ENCODE results near the gene FAM193A. TPM values are rescaled to one million over a fixed set of nuclear protein-coding genes. Genes with fewer than 3 reads are reported as not detected.
"Not testable (repeated sequence)": the region's sequence is repeated elsewhere in the genome, so short reads cannot be mapped to it uniquely, and the experiment has no call there.

The FAM193A gene
- total RNA-seq, 1 donor from 2014 or later, result 14.6 TPM

DNA sequence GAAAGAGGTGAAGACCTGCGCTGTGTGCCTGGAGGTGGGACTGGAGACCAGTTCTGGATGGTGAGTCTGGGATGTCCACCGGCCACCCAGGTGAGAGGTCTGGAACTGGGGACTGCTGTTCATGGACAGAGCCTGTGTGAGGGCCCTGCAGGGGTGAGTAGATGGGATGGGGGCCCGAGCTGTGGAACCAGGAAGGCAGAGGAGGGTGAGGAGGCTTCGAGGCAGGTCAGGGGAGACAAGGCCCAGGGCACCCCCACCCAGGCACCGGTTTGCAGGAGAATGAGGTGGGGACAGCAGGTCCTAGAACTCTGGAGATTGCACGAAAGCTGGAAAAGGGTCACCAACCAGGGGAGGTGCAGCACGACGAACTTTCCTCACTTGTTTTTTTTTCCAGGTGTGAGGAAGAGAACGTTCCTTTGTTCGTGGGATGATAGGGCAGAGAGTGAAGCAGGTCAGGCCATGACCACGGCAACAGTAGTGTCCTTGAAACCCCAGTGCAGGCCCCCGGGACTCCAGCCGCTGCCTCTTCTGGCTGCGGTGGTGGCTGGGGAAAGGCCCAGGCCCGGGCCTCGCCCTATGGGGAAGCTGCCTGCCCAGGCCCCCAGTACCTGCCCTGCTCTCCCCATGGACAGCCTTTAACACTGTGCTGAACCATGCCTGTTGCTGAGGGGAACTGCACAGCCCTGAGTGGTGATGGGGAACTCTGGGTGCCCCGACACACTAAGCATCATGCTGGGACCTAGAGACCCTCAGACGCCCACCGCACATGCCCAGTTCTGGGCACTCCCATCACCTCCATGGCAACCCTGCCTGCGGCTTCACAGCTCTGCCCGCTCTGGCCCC is 196.8 kb downstream of the FAM193A start:
- no peak for DNase-seq (ENCODE audit: low read depth)
- TF ChIP-seq, protein P1, sequence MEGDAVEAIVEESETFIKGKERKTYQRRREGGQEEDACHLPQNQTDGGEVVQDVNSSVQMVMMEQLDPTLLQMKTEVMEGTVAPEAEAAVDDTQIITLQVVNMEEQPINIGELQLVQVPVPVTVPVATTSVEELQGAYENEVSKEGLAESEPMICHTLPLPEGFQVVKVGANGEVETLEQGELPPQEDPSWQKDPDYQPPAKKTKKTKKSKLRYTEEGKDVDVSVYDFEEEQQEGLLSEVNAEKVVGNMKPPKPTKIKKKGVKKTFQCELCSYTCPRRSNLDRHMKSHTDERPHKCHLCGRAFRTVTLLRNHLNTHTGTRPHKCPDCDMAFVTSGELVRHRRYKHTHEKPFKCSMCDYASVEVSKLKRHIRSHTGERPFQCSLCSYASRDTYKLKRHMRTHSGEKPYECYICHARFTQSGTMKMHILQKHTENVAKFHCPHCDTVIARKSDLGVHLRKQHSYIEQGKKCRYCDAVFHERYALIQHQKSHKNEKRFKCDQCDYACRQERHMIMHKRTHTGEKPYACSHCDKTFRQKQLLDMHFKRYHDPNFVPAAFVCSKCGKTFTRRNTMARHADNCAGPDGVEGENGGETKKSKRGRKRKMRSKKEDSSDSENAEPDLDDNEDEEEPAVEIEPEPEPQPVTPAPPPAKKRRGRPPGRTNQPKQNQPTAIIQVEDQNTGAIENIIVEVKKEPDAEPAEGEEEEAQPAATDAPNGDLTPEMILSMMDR (conservative IDR thresholded peaks at IDR 0.05; ENCODE audit: low read depth, low read length), result no peak
- no peak overlapping the region for H3K4me3 ChIP-seq (ENCODE audit: low read depth, low read length)

GRCh38 chr4:2733844-2734574 is 197.6 kb downstream of the FAM193A start:
- H3K4me3 ChIP-seq (ENCODE audit: low read depth, low read length), result no peak overlapping the region
- TF ChIP-seq, protein P1 (conservative IDR thresholded peaks at IDR 0.05; ENCODE audit: low read depth, low read length), result no peak
- DNase-seq (ENCODE audit: low read depth), result no peak

GRCh38 chr4:2734612-2735011 is 198.2 kb downstream of the FAM193A start:
- TF ChIP-seq, protein P1 (conservative IDR thresholded peaks at IDR 0.05; ENCODE audit: low read depth, low read length), result no peak
- no peak for DNase-seq (ENCODE audit: low read depth)
- H3K4me3 ChIP-seq (ENCODE audit: low read depth, low read length), result no peak overlapping the region

- TF ChIP-seq, protein P1 (conservative IDR thresholded peaks at IDR 0.05; ENCODE audit: low read depth, low read length), result no peak
- DNase-seq (ENCODE audit: low read depth), result no peak
- H3K4me3 ChIP-seq (ENCODE audit: low read depth, low read length), result no peak overlapping the region
Measured at GRCh38 chr4:2735869-2736268, 199.4 kb downstream of the FAM193A start.

- not testable (repeated sequence) for DNase-seq (ENCODE audit: low read depth)
Measured at GRCh38 chr4:2738296-2738695, 201.8 kb downstream of the FAM193A start.

GRCh38 chr4:2741626-2742025 is 205.2 kb downstream of the FAM193A start:
- H3K4me3 ChIP-seq (ENCODE audit: low read depth, low read length), result no peak overlapping the region
- TF ChIP-seq, protein P1 (conservative IDR thresholded peaks at IDR 0.05; ENCODE audit: low read depth, low read length), result no peak
- DNase-seq (ENCODE audit: low read depth), result no peak

More at GRCh38 chr4:2738296-2738695, 201.8 kb downstream of the FAM193A start:
- not testable (repeated sequence) for H3K4me3 ChIP-seq (ENCODE audit: low read depth, low read length)

- no peak overlapping the region for H3K4me3 ChIP-seq (ENCODE audit: low read depth, low read length)
- TF ChIP-seq, protein P1 (conservative IDR thresholded peaks at IDR 0.05; ENCODE audit: low read depth, low read length), result no peak
- DNase-seq (ENCODE audit: low read depth), result no peak
Measured at GRCh38 chr4:2742081-2742822, 205.8 kb downstream of the FAM193A start.

Data from epithelial cell of proximal tubule (primary cell).